Neural cell (in vitro differentiated cells): Measurements from ENCODE around the gene CPXM2.

Experiments used
- EP300 ChIP-seq: fragments of 450-650 bp; conservative IDR thresholded peaks from 2 replicates; pipeline ENCODE4 v1.6.1; 2014; ENCODE audit warnings: antibody characterized with exemption, mild to moderate bottlenecking, moderate library complexity; ENCODE audit not compliant: poor library complexity, severe bottlenecking
- EZH2 ChIP-seq: fragments of 200-600, 300-800 bp; shearing (Covaris generic), sonication (generic); IDR thresholded peaks from 2 replicates; pipeline ENCODE4 v1.6.1; 2014; ENCODE audit warnings: antibody characterized with exemption, low read length, borderline replicate concordance, mild to moderate bottlenecking; ENCODE audit not compliant: insufficient read depth, poor library complexity, severe bottlenecking
- MXI1 ChIP-seq: fragments of 450-650 bp; conservative IDR thresholded peaks from 2 replicates; pipeline ENCODE4 v1.6.1; 2014; ENCODE audit warnings: antibody characterized with exemption, mild to moderate bottlenecking; ENCODE audit not compliant: poor library complexity, severe bottlenecking
- POLR2AphosphoS5 ChIP-seq: IDR thresholded peaks from 2 replicates; pipeline ENCODE4 v1.6.1; 2012
- RAD21 ChIP-seq: fragments of 450-650 bp; conservative IDR thresholded peaks from 2 replicates; pipeline ENCODE4 v1.6.1; 2014; ENCODE audit warnings: antibody characterized with exemption, mild to moderate bottlenecking, moderate library complexity
- SMC3 ChIP-seq: fragments of 450-650 bp; conservative IDR thresholded peaks from 2 replicates; pipeline ENCODE4 v1.6.1; 2014; ENCODE audit warnings: antibody characterized with exemption, mild to moderate bottlenecking, moderate library complexity; ENCODE audit not compliant: poor library complexity
- TAF1 ChIP-seq: IDR thresholded peaks from 2 replicates; pipeline ENCODE4 v1.6.1; 2012; ENCODE audit warnings: low read depth
- TF ChIP-seq, protein P1 (sequence below): fragments of 450-650 bp; IDR thresholded peaks from 2 replicates; pipeline ENCODE4 v1.5.1; 2014; ENCODE audit warnings: antibody characterized with exemption, mild to moderate bottlenecking, moderate library complexity; ENCODE audit not compliant: poor library complexity, severe bottlenecking
- TF ChIP-seq, protein P2 (sequence below): IDR thresholded peaks from 2 replicates; pipeline ENCODE4 v1.6.1; 2012; ENCODE audit warnings: borderline replicate concordance

DNA sequence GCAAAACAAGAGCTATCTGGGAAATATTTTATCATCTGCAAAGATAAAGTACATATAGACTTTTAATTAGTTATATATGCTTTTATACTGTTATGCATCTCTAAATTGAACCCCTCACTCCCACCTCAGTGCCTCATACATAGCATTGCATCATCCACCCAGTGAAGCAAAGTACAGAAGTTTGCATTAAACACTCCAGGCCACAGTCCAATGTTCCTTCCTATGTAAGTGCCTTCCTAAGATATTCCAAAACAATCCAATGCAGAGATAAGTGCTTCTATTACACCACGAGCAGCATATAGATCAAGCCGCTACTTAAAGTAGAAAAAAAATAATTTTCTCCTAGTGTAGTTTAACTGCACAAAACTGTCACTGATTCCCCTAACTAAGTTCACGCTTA is 3.4 kb downstream of the CPXM2 start:
- TF ChIP-seq RAD21 = no peak
- TF ChIP-seq TAF1 = no peak
- TF ChIP-seq POLR2AphosphoS5 = no peak
- TF ChIP-seq, protein P1, sequence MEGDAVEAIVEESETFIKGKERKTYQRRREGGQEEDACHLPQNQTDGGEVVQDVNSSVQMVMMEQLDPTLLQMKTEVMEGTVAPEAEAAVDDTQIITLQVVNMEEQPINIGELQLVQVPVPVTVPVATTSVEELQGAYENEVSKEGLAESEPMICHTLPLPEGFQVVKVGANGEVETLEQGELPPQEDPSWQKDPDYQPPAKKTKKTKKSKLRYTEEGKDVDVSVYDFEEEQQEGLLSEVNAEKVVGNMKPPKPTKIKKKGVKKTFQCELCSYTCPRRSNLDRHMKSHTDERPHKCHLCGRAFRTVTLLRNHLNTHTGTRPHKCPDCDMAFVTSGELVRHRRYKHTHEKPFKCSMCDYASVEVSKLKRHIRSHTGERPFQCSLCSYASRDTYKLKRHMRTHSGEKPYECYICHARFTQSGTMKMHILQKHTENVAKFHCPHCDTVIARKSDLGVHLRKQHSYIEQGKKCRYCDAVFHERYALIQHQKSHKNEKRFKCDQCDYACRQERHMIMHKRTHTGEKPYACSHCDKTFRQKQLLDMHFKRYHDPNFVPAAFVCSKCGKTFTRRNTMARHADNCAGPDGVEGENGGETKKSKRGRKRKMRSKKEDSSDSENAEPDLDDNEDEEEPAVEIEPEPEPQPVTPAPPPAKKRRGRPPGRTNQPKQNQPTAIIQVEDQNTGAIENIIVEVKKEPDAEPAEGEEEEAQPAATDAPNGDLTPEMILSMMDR = no peak
- TF ChIP-seq, protein P2, sequence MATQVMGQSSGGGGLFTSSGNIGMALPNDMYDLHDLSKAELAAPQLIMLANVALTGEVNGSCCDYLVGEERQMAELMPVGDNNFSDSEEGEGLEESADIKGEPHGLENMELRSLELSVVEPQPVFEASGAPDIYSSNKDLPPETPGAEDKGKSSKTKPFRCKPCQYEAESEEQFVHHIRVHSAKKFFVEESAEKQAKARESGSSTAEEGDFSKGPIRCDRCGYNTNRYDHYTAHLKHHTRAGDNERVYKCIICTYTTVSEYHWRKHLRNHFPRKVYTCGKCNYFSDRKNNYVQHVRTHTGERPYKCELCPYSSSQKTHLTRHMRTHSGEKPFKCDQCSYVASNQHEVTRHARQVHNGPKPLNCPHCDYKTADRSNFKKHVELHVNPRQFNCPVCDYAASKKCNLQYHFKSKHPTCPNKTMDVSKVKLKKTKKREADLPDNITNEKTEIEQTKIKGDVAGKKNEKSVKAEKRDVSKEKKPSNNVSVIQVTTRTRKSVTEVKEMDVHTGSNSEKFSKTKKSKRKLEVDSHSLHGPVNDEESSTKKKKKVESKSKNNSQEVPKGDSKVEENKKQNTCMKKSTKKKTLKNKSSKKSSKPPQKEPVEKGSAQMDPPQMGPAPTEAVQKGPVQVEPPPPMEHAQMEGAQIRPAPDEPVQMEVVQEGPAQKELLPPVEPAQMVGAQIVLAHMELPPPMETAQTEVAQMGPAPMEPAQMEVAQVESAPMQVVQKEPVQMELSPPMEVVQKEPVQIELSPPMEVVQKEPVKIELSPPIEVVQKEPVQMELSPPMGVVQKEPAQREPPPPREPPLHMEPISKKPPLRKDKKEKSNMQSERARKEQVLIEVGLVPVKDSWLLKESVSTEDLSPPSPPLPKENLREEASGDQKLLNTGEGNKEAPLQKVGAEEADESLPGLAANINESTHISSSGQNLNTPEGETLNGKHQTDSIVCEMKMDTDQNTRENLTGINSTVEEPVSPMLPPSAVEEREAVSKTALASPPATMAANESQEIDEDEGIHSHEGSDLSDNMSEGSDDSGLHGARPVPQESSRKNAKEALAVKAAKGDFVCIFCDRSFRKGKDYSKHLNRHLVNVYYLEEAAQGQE = no peak
- TF ChIP-seq EP300 = no peak
- no peak for TF ChIP-seq EZH2
- TF ChIP-seq MXI1 = no peak
- no peak for TF ChIP-seq SMC3
